Ishikawa (cell line): ENCODE measurements around the gene SCGB1D4.

ENCODE experiments used
- CEBPB ChIP-seq: IDR thresholded peaks from 2 replicates; pipeline ENCODE4 v1.6.1; 2012
- CREB1 ChIP-seq: IDR thresholded peaks from 2 replicates; pipeline ENCODE4 v1.6.1; 2012; ENCODE audit warnings: low read depth
- EGR1 ChIP-seq: IDR thresholded peaks from 2 replicates; pipeline ENCODE4 v1.6.1; 2012
- EP300 ChIP-seq: IDR thresholded peaks from 2 replicates; pipeline ENCODE4 v1.6.1; 2012; ENCODE audit warnings: borderline replicate concordance
- FOXM1 ChIP-seq: IDR thresholded peaks from 2 replicates; pipeline ENCODE4 v1.6.1; 2012; ENCODE audit warnings: low read depth, borderline replicate concordance
- NFIC ChIP-seq: IDR thresholded peaks from 2 replicates; pipeline ENCODE4 v1.6.1; 2012
- RAD21 ChIP-seq: IDR thresholded peaks from 2 replicates; pipeline ENCODE4 v1.6.1; 2012; ENCODE audit warnings: low read depth
- TAF1 ChIP-seq: IDR thresholded peaks from 2 replicates; pipeline ENCODE4 v1.6.1; 2012; ENCODE audit warnings: low read depth, mild to moderate bottlenecking
- TCF12 ChIP-seq: IDR thresholded peaks from 2 replicates; pipeline ENCODE4 v1.6.1; 2012; ENCODE audit warnings: low read depth
- TEAD4 ChIP-seq: IDR thresholded peaks from 2 replicates; pipeline ENCODE4 v1.6.1; 2012
- YY1 ChIP-seq: IDR thresholded peaks from 2 replicates; pipeline ENCODE4 v1.6.1; 2012; ENCODE audit warnings: low read depth
- ZBTB7A ChIP-seq: IDR thresholded peaks from 2 replicates; pipeline ENCODE4 v1.6.1; 2012; ENCODE audit warnings: low read depth
- TF ChIP-seq, protein P1 (sequence below): IDR thresholded peaks from 2 replicates; pipeline ENCODE4 v1.6.1; 2012; ENCODE audit warnings: low read depth, mild to moderate bottlenecking
- TF ChIP-seq, protein P2 (sequence below): IDR thresholded peaks from 2 replicates; pipeline ENCODE4 v1.6.1; 2012
- TF ChIP-seq, protein P3 (sequence below): IDR thresholded peaks from 2 replicates; pipeline ENCODE4 v1.6.1; 2012

Gene SCGB1D4, protein sequence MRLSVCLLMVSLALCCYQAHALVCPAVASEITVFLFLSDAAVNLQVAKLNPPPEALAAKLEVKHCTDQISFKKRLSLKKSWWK

GRCh38 chr11:62298975-62299374, at the start of gene SCGB1D4:
Gene SCGB1D4, minus strand, starts transcription at chr11:62299075. Its CDS starts 65 bp downstream, at chr11:62299010.
- no peak for TF ChIP-seq TCF12
- TF ChIP-seq, protein P1, sequence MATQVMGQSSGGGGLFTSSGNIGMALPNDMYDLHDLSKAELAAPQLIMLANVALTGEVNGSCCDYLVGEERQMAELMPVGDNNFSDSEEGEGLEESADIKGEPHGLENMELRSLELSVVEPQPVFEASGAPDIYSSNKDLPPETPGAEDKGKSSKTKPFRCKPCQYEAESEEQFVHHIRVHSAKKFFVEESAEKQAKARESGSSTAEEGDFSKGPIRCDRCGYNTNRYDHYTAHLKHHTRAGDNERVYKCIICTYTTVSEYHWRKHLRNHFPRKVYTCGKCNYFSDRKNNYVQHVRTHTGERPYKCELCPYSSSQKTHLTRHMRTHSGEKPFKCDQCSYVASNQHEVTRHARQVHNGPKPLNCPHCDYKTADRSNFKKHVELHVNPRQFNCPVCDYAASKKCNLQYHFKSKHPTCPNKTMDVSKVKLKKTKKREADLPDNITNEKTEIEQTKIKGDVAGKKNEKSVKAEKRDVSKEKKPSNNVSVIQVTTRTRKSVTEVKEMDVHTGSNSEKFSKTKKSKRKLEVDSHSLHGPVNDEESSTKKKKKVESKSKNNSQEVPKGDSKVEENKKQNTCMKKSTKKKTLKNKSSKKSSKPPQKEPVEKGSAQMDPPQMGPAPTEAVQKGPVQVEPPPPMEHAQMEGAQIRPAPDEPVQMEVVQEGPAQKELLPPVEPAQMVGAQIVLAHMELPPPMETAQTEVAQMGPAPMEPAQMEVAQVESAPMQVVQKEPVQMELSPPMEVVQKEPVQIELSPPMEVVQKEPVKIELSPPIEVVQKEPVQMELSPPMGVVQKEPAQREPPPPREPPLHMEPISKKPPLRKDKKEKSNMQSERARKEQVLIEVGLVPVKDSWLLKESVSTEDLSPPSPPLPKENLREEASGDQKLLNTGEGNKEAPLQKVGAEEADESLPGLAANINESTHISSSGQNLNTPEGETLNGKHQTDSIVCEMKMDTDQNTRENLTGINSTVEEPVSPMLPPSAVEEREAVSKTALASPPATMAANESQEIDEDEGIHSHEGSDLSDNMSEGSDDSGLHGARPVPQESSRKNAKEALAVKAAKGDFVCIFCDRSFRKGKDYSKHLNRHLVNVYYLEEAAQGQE, result no peak
- no peak for TF ChIP-seq CREB1
- TF ChIP-seq TEAD4, result no peak
- no peak for TF ChIP-seq YY1
- no peak for TF ChIP-seq ZBTB7A
- TF ChIP-seq CEBPB, result no peak
- TF ChIP-seq, protein P2, sequence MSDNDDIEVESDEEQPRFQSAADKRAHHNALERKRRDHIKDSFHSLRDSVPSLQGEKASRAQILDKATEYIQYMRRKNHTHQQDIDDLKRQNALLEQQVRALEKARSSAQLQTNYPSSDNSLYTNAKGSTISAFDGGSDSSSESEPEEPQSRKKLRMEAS, result no peak
- no peak for TF ChIP-seq NFIC
- TF ChIP-seq FOXM1, result no peak
- TF ChIP-seq, protein P3, sequence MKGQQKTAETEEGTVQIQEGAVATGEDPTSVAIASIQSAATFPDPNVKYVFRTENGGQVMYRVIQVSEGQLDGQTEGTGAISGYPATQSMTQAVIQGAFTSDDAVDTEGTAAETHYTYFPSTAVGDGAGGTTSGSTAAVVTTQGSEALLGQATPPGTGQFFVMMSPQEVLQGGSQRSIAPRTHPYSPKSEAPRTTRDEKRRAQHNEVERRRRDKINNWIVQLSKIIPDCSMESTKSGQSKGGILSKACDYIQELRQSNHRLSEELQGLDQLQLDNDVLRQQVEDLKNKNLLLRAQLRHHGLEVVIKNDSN, result no peak
- TF ChIP-seq EP300, result no peak
- no peak for TF ChIP-seq TAF1
- no peak for TF ChIP-seq RAD21
- no peak for TF ChIP-seq EGR1

DNA sequence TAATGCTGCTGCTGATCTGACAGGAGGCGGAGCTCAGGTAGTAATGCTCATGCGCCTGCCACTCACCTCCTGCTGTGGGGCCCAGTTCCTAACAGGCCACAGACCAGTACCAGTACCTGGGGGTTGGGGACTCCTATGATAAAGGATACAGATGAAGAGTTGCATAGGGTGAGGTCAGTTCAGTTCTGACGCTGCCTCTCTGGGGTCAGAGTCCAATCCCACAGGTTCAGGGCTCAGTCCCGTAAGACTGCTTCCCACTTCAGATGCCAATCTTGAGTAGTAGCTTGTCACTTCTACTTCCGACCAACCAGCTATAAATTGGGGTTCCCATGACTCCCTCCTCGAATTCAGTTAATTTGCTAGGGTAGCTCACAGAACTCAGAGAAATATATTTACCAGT, 47.0 kb upstream of the SCGB1D4 start:
- TF ChIP-seq RAD21 (no peak), EGR1 (no peak), ZBTB7A (no peak), EP300 (no peak), NFIC (no peak), FOXM1 (no peak), CREB1 (no peak), YY1 (no peak), TCF12 (no peak), CEBPB (no peak), TAF1 (no peak), TEAD4 (no peak)
- TF ChIP-seq, protein P3, result no peak
- TF ChIP-seq, protein P1, result no peak
- TF ChIP-seq, protein P2, result no peak

DNA sequence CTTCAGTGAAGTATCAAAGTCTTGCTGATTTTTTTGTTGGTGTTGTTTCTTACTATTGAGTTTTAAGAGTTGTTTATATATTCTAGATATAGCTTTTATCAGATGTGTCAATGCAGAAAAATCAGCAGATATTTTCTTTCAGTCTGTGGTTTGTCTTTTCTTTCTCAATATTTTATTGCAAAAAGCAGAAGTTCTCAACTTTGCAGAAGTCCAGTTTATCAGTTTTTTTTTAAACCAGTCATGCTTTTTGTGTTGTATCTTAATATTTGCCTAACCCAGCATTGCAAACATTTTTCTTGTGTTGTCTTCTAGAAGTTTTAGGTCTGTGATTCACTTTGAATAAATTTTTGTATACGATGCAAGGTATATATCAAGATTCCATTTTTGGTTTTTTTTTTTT, 45.3 kb upstream of the SCGB1D4 start:
- TF ChIP-seq CEBPB, result no peak
- TF ChIP-seq TEAD4, result no peak
- TF ChIP-seq, protein P1, result no peak
- no peak for TF ChIP-seq ZBTB7A

DNA sequence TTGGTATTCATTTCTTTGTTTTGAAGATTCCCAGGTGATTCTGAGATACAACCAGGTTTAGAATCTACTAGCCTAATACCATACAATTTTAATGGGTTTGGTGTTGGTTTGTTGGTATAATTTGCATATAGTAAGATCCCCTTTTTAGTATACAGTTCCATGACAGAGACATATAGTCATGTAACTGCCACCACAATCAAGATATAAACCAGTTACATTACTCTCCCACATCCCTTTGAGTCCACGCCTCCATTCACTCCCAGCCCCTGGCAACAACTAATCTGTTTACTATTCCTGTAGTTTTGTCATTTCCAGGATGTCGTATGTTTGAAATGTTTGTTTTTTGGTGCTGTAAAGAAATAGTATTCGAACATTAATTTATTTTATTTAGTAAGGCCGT, 42.7 kb upstream of the SCGB1D4 start:
- TF ChIP-seq TAF1 (no peak), CREB1 (no peak), EGR1 (no peak), YY1 (no peak), NFIC (no peak), CEBPB (no peak), ZBTB7A (no peak), TCF12 (no peak), EP300 (no peak), RAD21 (no peak), TEAD4 (no peak)
- TF ChIP-seq, protein P2, result no peak
- TF ChIP-seq, protein P3, result no peak
